Islet of Langerhans (tissue), 1 donor: Measurements from ENCODE around the gene EIF2S1.
"Not testable (repeated sequence)": the region's sequence is repeated elsewhere in the genome, so short reads cannot be mapped to it uniquely, and the experiment has no call there.

Experiments
- FAIRE-seq: peaks from one replicate; lab custom pipeline; 2011; peaks lifted over from hg19 to GRCh38; lab: Jason Lieb, UNC

EIF2S1 gene

DNA sequence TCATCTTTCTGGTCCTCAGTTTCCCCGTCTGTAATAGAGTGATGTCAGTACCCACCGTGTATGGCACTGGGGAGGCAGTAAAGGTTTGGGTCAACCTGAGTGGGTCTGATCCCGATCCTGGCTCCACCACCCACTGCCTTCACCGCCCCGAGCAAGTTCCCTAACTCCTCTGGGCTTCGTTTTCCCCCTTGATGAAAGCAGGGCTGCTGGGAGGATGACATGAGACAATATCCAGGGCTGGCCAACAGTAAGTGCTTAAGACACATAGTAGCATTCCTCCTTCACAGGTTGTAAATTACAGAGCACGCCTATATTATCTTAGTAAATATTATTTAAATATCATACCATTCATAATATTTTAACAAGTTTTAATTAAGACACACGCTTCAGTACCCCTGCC lies 51.2 kb downstream of the EIF2S1 start:
- FAIRE-seq: no peak

DNA sequence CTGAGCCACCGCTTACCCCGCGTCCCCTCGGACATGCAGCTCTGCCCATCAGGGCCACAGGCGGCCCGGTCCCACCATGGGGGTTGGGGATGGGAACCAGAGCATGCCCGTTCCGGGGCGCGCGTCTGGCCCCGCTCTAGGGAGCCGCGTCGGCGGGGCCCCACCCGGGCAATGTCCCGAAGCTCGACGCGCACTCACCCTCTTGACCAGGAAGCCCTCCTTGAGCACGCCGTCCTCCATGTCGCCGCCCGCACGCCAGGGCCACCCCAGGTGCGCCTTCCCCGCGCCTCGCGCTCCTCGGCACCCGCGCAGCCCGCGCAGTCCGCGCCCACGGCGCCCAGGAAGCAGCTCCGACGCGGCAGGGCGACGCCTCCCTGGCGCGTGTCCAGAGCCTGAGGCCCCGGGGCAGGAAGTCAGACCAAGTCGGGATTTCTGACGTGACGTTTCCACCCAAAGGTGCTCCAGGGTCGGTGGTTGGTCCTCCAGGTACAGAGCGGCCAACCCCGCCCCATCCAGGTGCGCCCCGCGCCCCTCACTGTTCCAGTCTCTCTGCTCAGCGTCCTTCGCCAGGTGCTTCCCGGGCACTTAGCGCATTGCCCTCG lies 51.8 kb downstream of the EIF2S1 start, which contains the start of gene PLEK2:
PLEK2 (minus strand) TSS at position 346 of the 602 bp plus-strand sequence; CDS start at position 240, 106 bp downstream.
- FAIRE-seq: no peak

- no peak for FAIRE-seq
Measured at GRCh38 chr14:67413806-67414769, 54.0 kb downstream of the EIF2S1 start.

- FAIRE-seq: not testable (repeated sequence)
Measured at GRCh38 chr14:67415610-67416009, 55.5 kb downstream of the EIF2S1 start.

DNA sequence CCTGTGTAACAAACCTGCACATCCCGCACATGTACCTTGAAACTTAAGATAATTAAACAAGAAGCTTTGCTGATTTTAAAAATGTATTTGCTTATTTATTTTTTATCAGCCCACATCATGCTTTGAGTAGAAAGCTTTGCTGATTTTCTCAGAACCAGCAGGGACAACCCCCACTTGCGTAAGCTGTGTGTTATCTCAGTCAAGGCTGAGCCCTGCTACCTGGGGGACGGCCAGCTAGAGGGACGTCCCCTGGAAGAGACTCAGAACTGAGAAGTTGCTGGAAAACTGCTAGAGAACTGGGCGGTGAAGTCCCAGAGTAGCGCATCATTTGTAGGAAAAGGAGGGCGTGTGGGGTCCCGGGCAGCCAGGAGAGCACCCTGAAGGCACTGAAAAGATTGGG lies 56.0 kb downstream of the EIF2S1 start:
- FAIRE-seq: no peak

DNA sequence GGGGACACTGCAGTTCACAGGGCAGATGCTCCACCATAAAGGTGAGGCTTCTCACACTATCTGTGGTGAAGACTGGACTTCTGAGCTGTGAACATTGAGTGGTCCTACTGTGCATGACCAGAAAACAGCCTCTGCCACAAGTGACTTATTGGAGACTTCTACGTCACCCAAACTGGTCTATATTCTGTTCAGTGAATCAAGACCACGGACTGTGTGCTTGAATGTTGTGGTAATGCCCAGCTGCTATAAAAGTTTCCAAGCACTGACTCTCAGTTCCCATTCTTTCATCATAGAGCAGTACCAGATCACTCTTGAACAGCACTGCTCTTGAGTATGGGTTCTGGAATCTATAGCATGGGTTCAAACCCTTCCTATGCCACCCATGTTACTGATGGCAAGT lies 56.7 kb downstream of the EIF2S1 start:
- FAIRE-seq: no peak

DNA sequence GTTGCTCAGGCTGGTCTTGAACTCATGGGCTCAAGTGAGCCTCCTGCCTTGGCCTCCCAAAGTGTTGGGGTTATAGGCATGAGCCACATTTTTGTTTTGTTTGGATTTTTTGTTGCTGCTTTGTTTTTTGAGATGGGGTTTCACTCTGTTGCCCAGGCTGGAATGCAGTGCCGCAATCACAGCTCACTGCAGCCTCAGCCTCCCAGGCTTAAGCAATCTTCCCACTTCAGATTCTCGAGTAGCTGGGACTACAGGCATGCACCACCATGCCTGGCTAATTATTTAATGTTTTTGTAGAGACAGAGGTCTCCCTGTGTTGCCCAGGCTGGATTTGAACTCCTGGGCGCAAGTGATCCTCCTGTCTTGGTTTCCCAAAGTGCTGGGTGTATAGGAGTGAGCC lies 57.5 kb downstream of the EIF2S1 start:
- no peak for FAIRE-seq

DNA sequence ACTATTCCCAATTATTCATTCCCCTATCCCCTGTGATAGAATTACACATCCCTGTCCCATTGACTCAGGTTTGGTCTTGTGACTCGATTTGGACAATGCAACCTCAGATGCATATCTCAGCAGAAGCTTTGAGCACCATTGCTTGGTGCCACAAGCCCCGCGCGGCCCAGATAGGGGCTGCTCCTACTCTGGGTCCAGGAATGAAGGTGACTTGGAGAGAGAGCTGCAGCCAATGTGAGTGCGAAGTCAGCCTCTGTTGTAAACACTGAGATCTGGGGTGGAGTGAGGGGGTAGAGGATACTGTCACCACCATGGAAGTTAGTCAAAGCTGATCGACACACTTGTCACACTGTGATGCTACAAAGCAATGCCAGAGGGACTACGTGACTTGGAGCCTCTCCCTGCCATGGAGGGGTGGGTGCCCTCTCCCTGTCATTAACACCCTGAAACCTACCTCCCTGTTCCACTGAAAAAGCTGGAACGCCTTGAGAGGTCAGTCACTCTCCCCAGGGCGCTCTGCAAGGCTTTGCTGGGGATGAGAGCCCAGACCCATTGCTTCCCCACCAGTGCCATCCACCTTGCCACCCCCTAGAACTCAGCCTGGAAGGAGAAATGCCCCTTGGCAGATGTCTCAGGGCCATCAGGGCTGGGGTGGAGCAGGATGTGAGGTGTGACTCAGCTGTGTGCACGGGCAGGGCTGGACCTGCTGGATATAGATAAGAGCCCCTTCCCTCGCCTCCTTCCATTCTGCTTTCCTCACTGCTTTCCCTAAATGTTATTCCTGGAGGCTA lies 58.5 kb downstream of the EIF2S1 start:
- FAIRE-seq: no peak

DNA sequence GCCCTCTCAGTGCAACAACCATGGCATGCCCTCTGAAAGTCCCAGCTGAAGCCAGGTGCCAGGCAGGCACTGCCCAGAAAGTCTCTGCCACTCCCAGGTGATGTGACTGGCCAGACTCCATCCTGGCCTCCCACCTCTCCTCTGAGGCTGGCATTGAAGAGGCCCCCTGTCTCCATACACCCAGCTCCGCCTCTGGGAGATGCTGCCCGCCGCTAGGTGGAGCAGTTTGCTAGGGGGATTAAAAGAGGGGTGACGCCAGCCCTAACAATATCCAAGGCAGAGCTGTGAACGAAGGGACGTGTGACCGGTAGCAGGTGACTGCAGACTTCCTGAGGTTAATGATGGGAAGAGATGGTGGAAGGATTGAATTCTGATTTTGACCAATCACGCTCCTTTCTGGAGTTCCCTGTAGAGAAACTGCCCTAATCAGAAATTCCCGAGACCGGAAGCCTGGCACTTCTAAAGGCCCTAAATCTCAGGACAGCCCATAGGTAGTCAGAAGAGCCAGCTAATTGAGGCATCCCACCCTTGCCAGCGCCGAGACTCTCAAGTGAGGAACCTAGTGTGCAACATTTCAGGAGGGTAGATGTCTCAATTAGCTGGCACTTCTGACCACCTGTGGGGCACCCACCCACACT lies 60.1 kb downstream of the EIF2S1 start:
- FAIRE-seq: no peak

DNA sequence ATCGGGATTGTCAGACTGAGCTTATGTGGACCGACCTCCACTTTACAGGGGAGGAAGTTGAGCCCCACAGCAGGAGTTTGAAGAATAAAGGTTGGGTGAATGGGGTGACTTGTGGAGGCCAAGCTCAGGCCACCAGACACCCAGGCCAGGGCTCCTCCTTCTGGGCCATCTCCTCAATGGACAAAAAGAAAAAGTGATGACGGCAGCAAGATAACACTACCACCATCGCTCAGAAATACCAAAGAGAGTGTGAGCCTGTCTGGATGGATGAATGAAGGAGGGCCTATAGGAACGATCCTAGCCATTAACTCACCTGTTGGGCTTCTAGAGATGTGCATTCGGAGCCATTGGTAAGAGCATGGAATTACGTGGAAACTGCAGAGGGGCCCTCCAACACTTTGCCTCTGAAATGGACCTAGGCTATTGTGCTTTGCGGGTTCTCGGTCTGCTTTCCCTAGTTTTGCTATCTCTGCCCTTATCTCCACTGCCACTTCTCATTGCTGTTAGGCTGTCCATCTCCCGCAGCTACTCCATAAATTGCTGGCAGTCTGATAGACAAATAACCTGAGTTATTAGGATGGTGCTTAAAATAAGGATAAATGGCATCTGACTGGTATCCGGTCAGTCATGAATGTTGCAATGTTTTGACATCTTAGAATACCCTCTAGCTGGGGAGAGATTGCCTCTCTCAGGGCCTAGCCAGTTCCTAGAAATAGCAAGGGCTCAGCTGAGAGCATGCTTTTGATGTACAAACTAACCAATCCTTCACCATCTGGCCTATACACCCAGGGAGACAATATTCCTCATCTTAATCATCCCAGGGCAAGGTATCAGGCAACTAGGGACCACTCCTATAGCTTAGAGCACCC lies 61.5 kb downstream of the EIF2S1 start:
- no peak for FAIRE-seq

DNA sequence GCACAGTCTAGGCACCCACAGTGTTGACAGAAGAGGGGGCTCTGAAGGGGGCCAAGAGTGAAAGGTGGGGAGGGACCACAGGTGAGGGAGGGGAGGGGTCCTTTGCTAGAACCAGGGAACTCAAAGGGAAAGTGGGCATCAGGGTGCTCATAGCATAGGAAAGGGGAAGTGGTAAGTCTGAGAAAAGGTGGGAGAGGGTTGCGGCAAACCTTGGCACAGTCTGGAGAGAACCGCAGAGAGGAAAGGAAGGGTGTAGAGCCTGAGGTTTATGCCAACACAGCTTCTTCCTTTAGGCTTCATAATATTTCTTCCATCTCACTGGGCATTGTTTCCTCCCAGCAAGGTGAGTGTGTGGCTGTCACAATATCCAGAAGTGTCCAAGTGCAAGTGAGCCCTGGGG lies 63.3 kb downstream of the EIF2S1 start:
- no peak for FAIRE-seq

DNA sequence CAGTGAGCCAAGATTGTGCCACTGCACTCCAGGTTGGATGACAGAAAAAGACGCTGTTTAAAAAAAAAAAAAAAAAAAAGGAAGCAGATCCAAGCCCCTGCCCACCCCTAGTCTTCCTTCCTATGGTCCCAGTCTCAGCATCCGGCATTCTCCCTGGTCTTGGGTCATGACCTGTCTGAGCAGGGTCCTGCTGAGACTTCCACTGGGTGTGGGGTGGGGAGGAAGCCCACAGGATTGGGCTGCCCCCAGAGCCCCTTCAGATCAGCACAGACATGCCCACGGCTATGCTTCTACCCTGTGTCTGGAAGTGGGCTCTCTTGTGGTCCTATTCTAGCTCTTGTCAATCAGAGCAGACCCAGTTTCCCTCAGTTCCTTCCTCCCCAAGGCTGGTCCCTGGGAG lies 64.4 kb downstream of the EIF2S1 start:
- FAIRE-seq: no peak

DNA sequence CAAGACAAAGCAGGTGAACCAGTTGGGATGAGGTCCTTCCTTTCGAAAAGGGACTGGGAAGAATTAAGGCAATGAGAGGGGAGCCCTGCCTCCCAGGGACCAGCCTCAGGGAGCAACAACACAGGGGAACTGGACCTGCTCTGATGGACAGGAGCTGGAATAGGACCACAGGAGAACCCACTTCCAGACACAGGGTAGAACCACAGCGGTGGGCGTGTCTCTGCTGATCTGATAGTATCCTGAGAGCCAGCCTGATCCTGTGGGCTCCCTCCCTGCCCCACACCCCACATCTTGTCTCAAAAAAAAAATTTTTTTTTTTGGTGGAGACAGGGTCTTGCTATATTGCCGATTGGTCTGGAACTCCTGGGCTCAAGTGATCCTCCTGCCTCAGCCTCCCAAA lies 65.5 kb downstream of the EIF2S1 start:
- no peak for FAIRE-seq

DNA sequence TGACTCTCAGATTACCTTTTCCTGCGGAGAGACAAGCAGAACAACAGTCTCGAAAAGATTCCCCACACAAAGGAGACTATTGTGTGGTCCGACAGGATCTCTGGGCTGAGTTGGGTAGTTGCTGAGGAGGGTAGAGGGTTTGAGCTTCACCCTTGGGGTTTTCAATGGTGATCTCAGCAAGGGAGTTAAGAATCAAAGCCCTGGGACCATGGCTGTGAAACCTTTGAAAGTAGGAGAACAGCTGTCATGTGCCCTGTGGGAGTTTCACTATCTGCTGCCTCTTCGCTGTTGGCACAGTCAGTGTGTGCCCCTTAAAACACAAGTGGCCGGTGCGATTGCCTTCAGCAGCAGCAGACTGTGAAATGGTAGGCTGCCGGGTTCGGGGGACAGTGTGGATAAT lies 66.0 kb downstream of the EIF2S1 start:
- no peak for FAIRE-seq

GRCh38 chr14:67426983-67427606 lies 67.0 kb downstream of the EIF2S1 start:
- peak; percentile 75 for FAIRE-seq

DNA sequence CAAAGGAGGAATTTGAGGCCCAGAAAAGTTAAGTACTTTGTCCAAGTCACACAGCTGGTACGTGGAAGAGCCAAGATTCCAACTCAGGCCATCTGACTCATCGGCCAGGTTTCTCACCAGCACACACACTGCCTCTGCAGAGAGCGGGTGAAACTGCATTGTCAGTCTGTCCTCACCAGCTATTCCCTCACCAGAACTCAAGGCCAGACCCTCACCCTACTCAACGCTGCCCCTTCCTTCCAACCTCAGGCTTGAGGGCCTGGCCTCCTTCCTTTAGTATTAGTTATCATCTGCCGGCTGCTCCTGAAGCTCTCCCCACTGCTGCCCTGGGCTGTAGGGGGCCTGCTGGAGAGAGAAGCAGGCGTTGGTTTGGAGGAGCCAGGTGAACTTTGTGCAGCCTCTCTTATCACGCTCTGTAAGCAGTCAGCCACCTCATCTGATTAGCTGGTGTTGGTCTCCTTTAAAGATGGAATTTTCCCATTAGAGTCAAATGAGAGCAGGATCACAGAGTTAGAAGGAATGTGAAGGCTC lies 68.4 kb downstream of the EIF2S1 start:
- FAIRE-seq: no peak

GRCh38 chr14:67429510-67430205 lies 69.5 kb downstream of the EIF2S1 start:
- FAIRE-seq: no peak

DNA sequence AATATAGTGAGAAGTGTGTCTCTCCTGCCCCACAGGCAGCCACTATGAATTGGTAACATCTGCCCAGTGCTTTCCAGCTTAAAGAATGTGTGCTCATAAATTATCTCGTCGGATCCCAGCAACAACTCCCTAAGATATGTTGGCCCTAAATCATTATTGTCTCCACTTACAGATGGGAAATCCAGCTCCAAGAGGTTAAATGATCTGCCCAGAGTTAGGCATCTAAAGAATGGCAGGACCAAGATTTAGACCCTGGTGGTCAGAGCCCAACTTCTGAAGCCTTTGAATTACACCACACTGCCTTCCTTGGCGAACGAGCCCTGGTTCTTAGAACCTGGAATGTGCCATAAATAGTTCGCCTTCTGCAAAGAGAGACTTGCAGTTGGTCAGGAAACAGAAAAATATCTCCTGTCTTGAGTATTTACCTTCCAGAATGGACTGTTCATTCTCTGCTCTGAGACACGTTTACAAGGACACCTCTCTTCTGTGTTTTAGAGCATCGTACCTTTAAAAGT lies 72.0 kb downstream of the EIF2S1 start:
- FAIRE-seq: no peak

DNA sequence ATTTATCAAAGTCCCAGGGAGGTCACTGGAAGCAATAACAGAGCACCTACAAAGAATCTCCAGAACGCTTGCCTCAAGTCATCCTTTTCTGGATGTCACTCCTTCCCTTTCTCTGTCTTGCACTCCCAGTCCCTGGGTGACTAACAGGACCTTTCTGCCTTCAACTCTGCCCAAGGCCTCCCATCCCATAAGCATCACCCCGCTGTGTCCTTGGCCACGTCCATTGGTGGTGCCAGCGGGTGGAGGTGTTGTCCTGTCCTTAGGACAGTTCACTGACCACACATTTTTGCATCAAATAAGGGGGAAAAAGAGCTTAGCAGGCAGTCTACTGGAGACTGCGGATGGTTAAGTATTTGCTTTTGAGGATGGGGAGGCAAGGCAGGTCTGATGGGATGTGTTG lies 75.5 kb downstream of the EIF2S1 start:
- no peak for FAIRE-seq
